Activated CD8-positive, alpha-beta memory T cell treated with anti-CD3 and anti-CD28 coated beads, Interleukin-2, amount 50 U/mL, for 48 hours (primary cell): ENCODE data around the gene SAMD4B.

ENCODE experiments used
- DNase-seq: peaks from one replicate; pipeline ENCODE4 v3.0.0-alpha.2; 2020

SAMD4B gene

DNA sequence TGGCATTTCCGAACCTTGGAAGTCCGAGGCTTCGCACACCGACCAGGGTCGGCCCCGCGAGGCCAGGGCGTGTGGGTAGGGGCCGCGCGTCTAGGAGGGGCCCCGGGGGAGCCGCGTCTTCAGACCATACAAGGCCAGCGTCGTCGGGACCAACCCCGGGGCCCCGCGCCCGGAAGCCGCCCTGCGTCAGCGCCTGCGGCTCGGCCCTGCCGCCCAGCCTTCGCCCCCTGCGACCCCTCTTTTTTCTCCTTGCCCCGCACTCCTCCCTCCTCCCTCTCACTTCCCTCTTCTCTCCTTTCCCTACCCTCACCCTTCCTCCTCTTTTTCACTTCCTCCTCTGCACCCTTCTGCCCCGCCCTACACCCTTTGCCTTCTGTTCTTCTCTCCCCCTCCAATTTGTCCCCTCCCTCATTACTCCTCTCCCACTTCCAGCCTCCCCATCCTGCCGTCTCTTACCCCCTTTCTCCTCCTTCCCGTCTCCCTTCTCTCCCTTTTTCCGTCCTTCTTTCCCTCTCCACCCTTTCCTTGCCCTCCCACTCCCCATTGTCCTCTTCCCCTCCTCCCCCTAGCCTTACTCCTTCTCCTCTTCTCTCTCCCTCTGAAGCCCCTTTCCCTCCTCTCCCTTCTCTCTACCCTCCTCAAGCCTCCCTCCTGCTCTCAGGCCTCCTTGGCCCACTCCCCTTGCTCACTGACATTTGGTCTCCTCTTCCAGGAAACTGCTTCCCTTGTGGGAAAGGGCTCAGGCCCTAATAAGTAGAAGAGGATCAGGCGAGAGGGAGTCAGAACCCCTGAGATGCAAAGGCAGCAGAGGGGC, 68.0 kb downstream of the SAMD4B start:
- peak; percentile 86 for DNase-seq

DNA sequence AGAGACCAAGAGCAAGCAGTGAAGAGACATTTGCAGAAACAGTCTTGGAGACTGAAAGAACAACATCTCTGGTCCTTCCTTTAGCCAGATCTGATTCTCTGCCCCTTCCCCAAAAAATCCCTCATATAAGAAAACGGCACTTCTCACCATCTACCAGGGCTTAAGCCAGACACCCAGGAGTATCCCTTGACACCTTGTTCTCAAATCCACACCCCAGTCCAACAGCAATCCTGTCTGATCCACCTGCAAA, 68.5 kb downstream of the SAMD4B start:
- no peak for DNase-seq

DNA sequence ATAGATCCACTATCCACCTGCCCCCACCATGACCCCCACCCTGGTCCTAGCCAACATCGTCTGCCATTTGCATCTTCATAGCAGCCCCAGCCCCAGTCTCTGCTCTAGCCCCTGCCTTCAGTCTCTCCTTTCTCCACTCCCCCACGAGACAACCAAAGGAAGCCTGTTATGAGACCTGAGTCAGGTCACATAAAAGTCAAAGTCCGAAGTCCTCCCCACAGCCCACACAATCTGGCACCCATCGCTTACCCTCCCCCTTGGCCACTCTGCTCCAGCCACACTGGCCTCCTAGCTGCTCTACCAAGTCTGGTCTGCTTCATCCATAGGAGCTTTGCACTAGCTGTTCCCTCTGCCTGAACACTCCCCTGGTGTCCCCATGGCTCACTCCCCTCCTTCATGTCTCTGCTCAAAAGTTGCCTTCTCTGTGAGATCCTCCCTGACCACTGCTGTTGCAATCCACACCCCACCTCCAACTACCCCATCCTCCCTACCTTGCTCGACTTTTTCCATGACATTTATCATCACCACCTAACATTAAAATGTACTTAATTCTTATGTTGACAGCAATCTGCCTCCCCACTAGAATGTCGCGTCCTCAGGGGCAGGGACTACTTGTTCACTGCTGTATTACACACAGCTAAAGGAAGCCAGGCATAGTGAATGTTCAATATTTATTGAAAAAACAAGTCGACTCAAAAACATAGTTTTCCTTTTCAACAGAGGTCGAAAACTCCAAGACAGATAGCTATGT, 69.0 kb downstream of the SAMD4B start:
- DNase-seq: peak; percentile 65

DNA sequence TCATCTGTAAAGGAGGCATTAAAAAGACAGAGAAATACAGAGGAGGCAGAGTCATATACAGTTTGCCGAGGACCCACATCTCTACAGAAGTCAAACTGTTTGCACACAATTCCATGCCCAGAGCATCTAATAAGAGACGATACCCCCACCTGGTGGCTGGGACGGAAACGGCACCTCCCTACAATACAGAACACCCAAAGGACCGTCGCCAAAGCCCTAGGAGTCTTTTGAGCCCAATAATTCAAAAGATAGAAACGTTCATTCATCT, 69.5 kb downstream of the SAMD4B start:
- peak; percentile 90 for DNase-seq

DNA sequence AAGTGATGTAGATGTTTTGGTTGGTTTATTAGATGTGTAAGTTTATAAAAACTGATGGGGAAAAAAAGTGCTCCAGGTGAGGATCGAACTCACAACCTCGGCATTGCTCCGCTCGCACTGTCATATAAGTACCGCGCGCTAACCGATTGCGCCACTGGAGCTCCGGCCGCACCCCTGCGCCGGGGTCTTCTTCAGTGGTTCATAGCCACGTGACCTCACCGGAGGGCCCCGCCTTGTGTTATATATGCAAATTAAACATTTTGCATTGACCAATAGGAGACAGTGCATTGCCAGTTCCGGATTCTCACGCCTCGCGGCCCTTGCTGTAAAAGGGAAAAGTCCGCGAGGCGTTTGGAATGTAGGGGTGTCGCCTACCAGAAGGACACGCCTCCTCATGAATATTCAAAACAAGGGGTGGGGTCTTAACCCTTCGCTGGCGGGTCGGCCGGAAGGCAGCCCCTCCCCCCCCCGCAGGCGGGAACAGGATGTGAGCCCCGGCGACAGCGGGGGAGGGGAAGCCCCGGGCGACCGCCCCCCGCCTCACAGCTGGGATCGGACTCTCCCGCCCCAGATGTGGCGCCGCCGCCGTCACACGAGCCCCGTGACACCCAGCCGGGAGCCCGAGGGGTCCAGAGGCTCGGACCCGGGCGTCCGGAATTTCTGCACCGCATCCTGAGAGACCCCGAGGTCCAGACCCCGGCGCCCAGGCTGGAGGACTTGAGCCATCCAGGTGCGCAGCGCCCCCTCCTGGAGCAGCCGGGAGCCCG, 70.1 kb downstream of the SAMD4B start, which contains the start of gene PLEKHG2:
Gene PLEKHG2 (plus strand): TSS at position 570 of the 767 bp plus-strand sequence. CDS start 1,418 bp downstream, outside the sequence.
- DNase-seq: peak; percentile 100

DNA sequence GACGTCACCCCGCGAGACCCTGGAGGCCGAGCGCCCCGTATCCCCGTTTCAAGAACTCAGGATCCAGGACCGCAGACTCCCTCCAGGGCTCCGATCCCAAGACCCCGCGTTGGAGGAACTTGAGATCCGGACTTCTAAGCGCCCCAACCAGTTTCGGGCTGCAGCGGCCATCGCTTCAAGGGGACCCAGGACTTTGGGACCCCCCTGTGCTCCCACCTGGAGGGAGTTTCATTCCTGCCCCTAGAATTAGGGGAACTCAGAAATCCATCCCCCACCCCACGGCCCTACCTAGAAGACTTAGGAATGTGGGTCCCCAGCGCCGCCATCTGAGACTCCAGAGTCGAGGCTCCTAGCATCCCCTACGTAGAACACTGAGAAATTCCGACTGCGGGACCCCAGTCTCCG, 70.6 kb downstream of the SAMD4B start:
- no peak for DNase-seq

DNA sequence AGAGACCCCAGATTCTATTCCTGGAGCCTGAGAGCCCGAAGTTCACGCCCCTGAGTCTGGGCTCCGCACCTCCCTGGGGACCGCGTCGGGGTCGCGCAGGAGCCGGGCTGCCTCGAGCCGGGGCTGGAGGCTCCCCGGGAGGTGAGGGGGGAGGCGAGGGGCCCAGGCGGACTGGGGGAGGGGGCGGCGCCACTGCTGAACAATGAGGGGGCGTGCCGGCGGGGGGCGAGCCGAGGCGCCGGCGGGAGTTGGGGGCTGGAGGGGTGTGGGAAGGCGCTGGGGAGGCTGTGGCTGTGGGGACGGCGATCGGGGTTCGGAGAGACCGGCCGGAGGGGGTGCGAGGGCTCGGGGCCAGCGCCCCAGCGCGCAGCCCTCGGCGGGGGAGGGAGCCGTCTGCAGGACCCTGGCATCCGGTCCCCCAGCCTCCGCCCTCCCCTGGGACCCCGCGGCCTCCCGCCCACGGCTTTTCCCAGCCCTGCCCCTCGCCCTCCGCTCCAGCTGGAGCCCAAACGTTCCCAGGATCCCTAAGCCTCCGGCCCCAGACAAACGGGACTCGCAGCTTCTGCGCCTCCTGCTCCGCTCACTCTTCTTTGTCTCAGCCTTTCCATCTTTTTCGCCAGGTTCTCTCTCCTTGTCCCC, 71.2 kb downstream of the SAMD4B start:
- DNase-seq: peak; percentile 67

DNA sequence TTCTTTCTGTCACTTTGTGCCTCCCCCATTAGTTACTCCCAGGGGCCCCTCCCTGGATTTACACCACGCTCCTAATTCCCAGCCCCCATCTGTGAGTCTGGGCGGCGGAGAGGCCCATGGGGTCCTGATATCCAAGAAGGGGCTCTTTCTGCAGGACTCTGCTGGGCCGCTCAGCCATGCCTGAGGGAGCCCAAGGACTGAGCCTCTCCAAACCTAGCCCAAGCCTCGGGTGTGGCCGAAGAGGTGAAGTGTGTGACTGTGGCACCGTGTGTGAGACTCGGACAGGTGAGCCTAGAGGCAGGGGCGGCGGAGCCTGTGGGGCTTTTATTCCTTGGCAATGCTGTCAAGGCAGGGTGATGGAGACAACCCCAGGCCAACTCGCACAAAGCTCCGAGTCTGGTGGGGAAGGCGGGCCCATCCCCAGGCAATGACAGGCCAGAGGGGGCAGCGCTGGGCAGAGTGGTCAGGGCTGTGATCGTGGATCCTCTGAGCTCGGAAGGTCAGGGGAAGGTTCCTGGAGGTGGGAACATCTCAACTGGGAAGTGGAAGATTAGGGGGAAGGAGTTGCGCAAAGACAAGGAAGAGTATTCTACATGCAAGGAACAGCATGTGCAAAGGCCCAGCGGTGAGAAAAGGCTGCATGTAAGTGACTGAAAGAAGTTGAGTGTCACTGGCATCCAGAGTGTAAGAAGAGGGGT, 71.8 kb downstream of the SAMD4B start:
- peak; percentile 62 for DNase-seq

DNA sequence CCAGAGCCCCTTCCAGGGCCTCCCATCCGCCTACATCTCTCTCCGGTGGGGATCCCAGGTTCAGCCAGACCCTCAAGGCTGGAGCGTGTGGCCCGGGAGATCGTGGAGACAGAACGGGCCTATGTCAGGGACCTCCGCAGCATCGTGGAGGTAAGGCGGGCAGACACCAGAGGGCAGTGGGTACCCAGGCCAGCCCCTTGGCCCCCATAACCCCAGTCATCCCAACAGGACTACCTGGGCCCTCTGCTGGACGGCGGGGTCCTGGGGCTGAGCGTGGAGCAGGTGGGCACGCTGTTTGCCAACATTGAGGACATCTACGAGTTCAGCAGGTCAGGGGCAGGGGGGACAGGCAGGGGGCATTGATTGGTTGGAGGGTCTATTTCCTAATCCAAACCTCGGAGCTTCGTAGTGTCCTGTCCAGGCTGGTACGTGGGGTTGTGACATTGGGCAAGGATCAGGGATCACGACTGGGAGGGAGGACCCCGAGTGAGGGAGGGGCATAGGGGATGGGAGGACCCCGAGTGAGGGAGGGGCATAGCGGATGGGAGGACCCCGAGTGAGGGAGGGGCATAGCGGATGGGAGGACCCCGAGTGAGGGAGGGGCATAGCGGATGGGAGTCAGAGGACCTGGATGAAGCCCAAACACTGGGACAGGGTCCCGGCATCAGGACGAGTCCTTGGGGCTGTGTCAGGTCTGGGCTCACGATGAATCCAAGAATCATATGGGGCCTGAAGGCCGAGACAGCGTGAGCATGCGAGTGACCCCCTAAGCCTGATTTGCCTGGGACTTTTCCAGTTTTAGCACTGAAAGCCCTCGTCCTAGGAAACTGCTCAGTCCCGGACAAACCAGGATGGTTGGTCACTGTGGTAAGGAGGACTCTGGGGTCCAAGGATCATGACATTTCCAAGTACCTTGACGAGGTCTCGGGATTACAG, 73.2 kb downstream of the SAMD4B start:
- DNase-seq: peak; percentile 50

DNA sequence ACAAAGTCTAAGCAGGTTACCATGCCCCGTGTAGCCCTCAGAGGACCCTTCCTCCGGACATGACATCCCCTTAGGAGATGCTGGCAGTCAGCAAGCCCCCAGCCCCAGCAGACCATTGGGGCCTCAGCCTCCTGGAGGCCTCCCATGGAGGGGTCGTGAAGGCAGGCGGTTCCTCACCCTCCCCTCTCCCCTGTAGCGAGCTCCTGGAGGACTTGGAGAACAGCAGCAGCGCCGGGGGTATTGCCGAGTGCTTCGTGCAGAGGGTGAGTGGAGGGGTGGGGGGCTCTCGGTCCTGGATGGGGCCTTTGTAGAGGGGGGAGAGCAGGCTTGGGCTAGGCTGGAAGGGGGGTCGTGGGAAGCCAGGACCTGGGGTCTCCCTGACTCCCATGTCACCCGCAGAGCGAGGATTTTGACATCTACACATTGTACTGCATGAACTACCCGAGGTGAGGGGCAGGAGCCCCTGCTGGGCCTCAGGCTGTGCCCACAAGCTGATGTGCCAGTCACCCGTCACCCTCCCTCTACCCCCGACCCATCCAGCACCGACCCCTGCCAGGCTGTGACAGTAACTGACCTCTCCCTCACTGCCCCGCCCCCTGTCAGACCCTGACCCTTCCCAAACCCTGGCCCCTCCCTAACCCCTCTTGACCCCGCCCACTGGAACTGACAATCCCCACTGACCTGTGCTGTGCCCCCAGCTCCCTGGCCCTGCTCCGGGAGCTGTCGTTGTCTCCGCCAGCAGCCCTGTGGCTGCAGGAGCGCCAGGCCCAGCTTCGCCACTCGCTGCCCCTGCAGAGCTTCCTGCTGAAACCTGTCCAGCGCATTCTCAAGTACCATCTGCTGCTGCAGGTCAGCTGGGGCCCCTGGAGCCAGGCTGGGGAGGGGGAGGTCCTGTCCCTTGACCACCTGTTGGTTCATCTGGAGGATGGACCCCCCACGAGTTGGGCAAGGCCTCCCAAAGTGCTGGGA, 74.2 kb downstream of the SAMD4B start:
- peak; percentile 51 for DNase-seq

DNA sequence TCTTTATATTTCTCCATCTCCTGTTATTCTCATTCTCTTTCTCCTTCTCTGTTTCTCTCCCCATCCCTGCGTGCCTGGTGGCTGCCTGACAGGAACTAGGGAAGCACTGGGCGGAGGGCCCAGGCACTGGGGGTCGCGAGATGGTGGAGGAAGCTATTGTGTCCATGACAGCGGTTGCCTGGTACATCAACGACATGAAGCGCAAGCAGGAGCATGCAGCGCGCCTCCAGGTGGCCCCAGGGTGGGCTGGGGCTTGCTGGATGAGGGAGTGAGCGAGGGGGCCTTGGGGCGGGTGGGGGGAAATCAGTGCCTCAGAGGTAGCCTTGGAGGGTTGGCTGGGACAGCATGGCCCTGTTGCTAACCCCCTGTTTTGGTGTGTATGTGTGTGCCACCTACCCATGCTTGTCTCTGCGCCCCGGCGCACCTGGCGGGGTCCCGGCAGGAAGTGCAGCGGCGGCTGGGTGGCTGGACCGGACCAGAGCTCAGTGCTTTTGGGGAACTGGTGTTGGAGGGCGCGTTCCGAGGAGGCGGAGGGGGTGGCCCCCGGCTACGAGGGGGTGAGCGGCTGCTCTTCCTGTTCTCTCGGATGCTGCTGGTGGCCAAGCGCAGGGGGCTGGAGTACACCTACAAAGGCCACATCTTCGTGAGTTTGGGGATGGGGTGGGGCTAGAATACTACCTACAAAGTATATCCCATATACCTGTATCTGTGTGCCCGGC, 75.4 kb downstream of the SAMD4B start:
- DNase-seq: no peak

DNA sequence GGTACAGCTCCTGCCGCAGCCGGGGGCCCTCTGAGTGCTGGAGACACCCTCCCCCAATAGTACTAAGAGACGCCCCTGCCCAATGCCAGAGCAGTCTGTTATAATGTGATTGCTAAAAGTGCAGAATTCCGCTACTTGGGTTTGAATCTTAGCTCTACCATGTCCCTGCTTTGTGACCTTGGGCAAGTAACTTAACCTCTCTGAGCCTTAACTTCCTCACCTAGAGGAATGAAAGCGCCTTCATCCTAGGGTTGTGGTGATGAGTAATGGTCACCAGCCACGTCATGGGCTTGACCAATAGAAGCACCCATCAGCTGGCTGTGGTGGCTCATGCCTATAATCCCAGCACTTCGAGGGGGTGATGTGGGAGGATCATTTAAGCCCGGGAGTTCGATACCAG, 76.8 kb downstream of the SAMD4B start:
- DNase-seq: no peak

DNA sequence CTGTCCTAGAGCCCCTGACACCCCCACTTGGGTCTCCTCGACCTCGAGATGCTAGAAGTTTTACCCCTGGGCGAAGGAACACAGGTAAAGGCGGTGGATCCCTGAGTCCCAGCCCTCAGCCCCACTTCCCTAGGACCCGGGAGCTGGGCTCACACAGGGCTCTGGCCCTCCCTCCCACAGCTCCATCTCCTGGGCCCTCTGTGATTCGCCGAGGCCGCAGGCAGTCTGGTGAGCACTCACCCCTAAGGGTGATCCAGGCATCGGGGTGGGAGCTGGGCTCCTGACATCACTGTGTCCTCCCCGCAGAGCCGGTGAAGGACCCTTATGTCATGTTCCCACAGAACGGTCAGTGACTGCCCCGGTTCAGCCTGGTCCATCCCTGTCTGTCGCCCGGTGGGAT, 78.5 kb downstream of the SAMD4B start:
- peak; percentile 43 for DNase-seq

DNA sequence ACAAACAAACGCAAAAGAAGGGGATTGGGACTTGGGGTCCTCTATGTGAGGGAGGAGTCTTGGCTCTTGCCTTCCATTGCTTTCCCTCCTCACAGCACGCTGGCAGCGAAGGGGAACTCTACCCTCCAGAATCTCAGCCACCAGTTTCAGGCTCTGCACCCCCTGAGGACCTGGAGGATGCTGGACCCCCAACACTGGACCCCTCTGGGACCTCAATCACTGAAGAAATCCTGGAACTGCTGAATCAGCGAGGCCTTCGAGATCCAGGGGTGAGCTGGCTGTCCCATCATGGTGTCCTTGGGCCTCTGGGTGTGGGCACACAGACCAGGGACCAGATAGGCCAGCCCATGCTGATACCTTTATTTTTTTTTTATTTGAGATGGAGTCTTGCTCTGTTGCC, 79.8 kb downstream of the SAMD4B start:
- DNase-seq: no peak

DNA sequence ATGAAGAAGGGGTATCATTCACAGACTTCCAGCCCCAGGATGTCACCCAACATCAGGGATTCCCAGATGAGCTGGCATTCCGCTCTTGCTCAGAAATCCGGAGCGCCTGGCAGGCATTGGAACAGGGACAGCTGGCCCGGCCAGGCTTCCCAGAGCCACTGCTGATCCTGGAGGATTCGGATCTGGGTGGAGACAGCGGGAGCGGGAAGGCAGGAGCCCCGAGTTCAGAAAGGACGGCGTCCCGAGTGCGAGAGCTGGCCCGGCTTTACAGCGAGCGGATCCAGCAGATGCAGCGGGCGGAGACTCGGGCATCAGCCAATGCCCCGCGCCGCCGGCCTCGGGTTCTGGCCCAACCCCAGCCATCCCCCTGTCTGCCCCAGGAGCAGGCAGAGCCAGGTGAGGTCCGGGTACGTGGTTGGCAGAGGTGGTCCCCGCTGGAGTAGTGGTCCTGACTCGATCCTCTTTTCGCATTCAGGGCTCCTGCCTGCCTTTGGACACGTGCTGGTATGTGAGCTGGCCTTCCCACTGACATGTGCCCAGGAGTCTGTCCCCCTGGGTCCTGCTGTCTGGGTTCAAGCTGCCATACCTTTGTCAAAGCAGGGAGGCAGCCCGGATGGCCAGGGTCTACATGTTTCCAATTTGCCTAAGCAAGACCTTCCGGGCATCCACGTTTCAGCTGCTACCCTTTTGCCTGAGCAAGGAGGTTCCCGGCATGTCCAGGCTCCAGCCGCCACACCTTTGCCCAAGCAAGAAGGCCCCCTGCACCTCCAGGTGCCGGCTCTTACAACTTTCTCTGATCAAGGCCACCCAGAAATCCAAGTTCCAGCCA, 81.3 kb downstream of the SAMD4B start:
- peak; percentile 50 for DNase-seq

DNA sequence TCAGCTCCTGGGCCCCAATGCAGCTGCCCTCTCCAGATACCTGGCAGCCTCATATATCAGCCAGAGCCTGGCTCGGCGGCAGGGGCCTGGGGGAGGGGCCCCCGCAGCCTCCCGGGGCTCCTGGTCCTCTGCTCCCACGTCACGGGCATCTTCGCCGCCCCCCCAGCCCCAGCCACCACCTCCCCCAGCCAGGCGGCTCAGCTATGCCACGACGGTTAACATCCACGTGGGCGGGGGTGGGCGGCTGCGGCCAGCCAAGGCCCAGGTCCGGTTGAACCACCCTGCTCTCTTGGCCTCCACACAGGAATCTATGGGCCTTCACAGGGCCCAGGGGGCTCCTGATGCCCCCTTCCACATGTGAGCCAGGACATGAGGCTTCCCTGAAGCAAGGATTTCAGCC, 82.7 kb downstream of the SAMD4B start:
- DNase-seq: peak; percentile 40

DNA sequence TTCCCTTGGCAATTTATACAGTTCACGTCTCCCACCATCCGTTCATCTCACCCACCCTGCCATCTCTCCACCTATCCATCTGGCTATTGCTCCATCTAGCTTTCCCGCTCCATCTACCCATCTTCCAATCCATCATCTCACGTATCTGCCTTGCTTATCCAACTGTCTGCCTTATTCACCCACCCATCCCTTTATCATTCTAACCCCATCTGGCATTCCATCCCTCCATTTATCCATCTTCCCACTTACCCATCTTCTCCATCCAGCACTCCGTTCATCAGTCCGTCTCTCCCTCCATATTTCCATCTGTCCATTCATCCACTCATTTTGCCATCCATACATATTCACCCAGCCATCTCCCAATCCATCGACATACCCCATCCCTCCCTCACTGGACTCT, 83.5 kb downstream of the SAMD4B start:
- no peak for DNase-seq

DNA sequence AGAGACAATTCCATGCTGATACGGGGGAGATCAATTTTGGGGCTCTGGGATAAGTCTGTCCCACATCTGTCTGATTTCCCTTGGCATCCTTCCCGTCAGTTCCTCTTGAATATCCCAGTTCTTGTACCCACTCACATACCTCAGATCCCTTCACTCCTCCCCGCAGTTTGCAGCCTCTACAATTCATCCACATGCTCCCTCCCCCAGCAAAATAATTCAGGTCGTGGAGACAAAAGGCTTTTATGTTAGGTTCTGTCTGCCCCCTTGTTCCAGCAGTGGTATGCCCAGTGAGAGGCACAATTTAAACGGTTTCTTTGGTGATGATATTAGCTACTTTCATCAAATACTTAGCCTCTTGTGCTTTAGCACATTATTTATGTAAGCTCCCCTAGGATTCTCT, 83.9 kb downstream of the SAMD4B start:
- DNase-seq: no peak

DNA sequence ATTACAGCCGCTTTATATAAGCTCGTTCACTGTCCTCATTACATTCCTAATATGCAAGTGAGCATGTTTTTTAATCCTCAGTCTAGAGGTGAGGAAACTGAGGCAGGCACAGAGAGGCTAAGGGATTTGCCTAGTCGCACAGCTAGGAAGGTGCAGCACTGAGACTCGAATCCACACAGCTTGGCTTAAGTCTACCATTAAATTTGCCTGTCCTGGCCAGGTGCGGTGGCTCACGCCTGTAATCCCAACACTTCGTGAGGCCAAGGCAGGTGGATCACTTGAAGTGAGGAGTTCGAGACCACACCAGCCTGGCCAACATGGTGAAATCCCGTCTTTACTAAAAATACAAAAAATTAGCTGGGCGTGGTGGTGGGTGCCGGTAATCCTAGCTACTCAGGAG, 85.5 kb downstream of the SAMD4B start:
- DNase-seq: no peak
